K562 (cell line): ENCODE results near the gene FEM1B. TPM values are rescaled to one million over a fixed set of nuclear protein-coding genes. Genes with fewer than 3 reads are reported as not detected.

ENCODE experiments used
- ATAC-seq: fragments of 200-7000 bp; cut with Tn5 transposase; 3 replicates; pipeline ENCODE4 v1.9.1; 2020; ENCODE audit warnings: moderate library complexity
- BruUV-seq: library from RNA; stranded (reverse); fragments of 400-500 nt; replicated peaks from 2 replicates; lab custom pipeline; 2021; lab: Mats Ljungman, UMichigan
- CTCF ChIA-PET: fragments of 300-600 bp; formaldehyde crosslinking; extraction: SDS; loops from one replicate; lab custom pipeline; 2021; ENCODE audit warnings: low intra/inter-chr PET ratio; lab: Yijun Ruan, JAX
- POLR2A ChIA-PET: fragments of 300-600, 350-650 bp; sonication (Branson Sonifier 250); formaldehyde crosslinking; extraction: SDS; loops from one replicate; lab custom pipeline; 2021; ENCODE audit warnings: antibody characterized with exemption, inconsistent platforms; lab: Yijun Ruan, JAX
- DNase-seq, 4 experiments: peaks; one replicate each; pipeline versions ENCODE4 v3.0.0 to v3.0.0-alpha.2; 2011 to 2018; ENCODE audit warnings: low spot score in 3 of 4, mixed read lengths in 3 of 4; ENCODE audit errors: extremely low read depth in 1 of 4
- FAIRE-seq: peaks from 2 replicates; lab custom pipeline; 2011; peaks lifted over from hg19 to GRCh38; lab: Jason Lieb, UNC
- H2AFZ ChIP-seq: 2 replicates; pipeline ENCODE4 v1.6.0; 2011; ENCODE audit warnings: low read depth, low read length, control low read depth, inconsistent platforms
- H3K27ac ChIP-seq: fragments of 200-600 bp; 3 replicates; pipeline ENCODE4 v1.8.0; 2011; ENCODE audit warnings: low read depth, mild to moderate bottlenecking, control low read depth, inconsistent platforms, low read length, moderate library complexity, mixed read lengths; ENCODE audit errors: extremely low read depth
- H3K27me3 ChIP-seq, 2 experiments: fragments of 300-600 bp in 1 of 2; 2 replicates in 1 of 2; 3 replicates in 1 of 2; pipeline versions ENCODE4 v1.6.0 to v1.8.0; 2011; ENCODE audit warnings: inconsistent platforms in 2 of 2, low read length in 2 of 2, mild to moderate bottlenecking in 1 of 2, mixed read lengths in 1 of 2, moderate library complexity in 1 of 2; ENCODE audit not compliant: control insufficient read depth in 2 of 2, insufficient read depth in 2 of 2
- H3K36me3 ChIP-seq: fragments of 300-600 bp; 3 replicates; pipeline ENCODE4 v1.8.0; 2011; ENCODE audit warnings: mild to moderate bottlenecking, low read length, inconsistent platforms; ENCODE audit not compliant: control insufficient read depth, insufficient read depth
- H3K4me1 ChIP-seq, 2 experiments: fragments of 200-600 bp in 1 of 2; replicated peaks in 1 of 2; 2 replicates in 1 of 2; 3 replicates in 1 of 2; pipeline versions ENCODE4 v1.5.1 to v1.8.0; 2011; ENCODE audit warnings: inconsistent platforms in 2 of 2, low read length in 2 of 2, mild to moderate bottlenecking in 1 of 2, mixed read lengths in 1 of 2, moderate library complexity in 1 of 2; ENCODE audit not compliant: control insufficient read depth in 2 of 2, insufficient read depth in 2 of 2
- H3K4me2 ChIP-seq: 2 replicates; pipeline ENCODE4 v1.6.1; 2011; ENCODE audit warnings: low read length, control low read depth, inconsistent platforms, mixed read lengths; ENCODE audit not compliant: insufficient read depth
- H3K4me3 ChIP-seq: fragments of 200-600 bp; sonication (generic), shearing (Covaris generic); 2 replicates; pipeline ENCODE4 v1.5.1; 2016; ENCODE audit warnings: control low read depth, inconsistent platforms
- H3K79me2 ChIP-seq: fragments of 200-600 bp; 3 replicates; pipeline ENCODE4 v1.8.0; 2011; ENCODE audit warnings: low read length, inconsistent platforms; ENCODE audit not compliant: control insufficient read depth, insufficient read depth
- H3K9ac ChIP-seq, 2 experiments: 2 replicates each; pipeline versions ENCODE4 v1.6.0 to v1.6.1; 2011; ENCODE audit warnings: low read depth in 2 of 2, low read length in 2 of 2, control low read depth in 1 of 2, inconsistent platforms in 1 of 2, mild to moderate bottlenecking in 1 of 2, mixed read lengths in 1 of 2; ENCODE audit not compliant: insufficient read depth in 1 of 2
- H3K9me1 ChIP-seq: one replicate; pipeline ENCODE4 v1.6.0; 2011; ENCODE audit warnings: inconsistent platforms, mild to moderate bottlenecking, low read length, moderate library complexity; ENCODE audit not compliant: control insufficient read depth, insufficient read depth
- H3K9me3 ChIP-seq: replicated peaks from 2 replicates; pipeline ENCODE4 v1.5.1; 2011; ENCODE audit warnings: low read depth, low read length, inconsistent platforms; ENCODE audit not compliant: control insufficient read depth, insufficient read depth
- H4K20me1 ChIP-seq: replicated peaks from 2 replicates; pipeline ENCODE4 v1.6.1; 2011; ENCODE audit warnings: low read length, inconsistent platforms, mixed read lengths; ENCODE audit not compliant: control insufficient read depth, insufficient read depth
- NFIX ChIP-seq: fragments of 250-450 bp; sonication (Bioruptor Pico); IDR thresholded peaks from 2 replicates; pipeline ENCODE4 v1.4.0; 2020; ENCODE audit warnings: low read depth, mild to moderate bottlenecking, moderate library complexity
- PHF21A ChIP-seq: fragments of 450-650 bp; IDR thresholded peaks from 2 replicates; pipeline ENCODE4 v1.6.1; 2017; ENCODE audit warnings: low read depth, borderline replicate concordance
- SPI1 ChIP-seq: IDR thresholded peaks from 2 replicates; pipeline ENCODE4 v1.6.1; 2011; ENCODE audit warnings: low read depth, low read length, control low read depth, borderline replicate concordance
- WGBS: fragments of 100-300 bp; shearing (Covaris generic); methylation state at CpG from one replicate; pipeline ENCODE4 v1.1.6; 2016; ENCODE audit warnings: low coverage, mixed read lengths; ENCODE audit not compliant: insufficient coverage; ENCODE audit errors: missing lambda C conversion rate; 5-methylcytosine and 5-hydroxymethylcytosine counted together
- in situ Hi-C: fragments of 300-500 bp; cut with MboI; formaldehyde crosslinking; loops from 4 replicates; pipeline ENCODE4 v1.15.0; 2018; ENCODE audit warnings: inconsistent platforms, mixed read lengths
- intact Hi-C: fragments of 100-400 bp; cut with micrococcal nuclease; formaldehyde crosslinking; loops from 2 replicates; pipeline ENCODE4 v1.14.2; 2022
- polyA plus RNA-seq, 8 experiments: library from polyadenylated mRNA; depleted of rRNA in 4 of 8; stranded (reverse) in 5 of 8; unstranded in 3 of 8; fragments of >200 nt; fragmentation: Nextera tagmentation in 2 of 8; fragmentation: Illumina TruSeq in 1 of 8; extraction: Ambion mirVana in 2 of 8; extraction: Trizol in 1 of 8; gene quantifications; 2 replicates each; pipeline versions ENCODE4 v1.2.1 to v1.2.3, GENCODE V29; 2011 to 2014; ENCODE audit warnings: inconsistent platforms in 1 of 8, missing spikeins in 1 of 8
- total RNA-seq, 7 experiments: library from RNA; depleted of rRNA in 6 of 7; stranded (reverse); fragments of >200 nt in 6 of 7; fragmentation: Illumina TruSeq in 2 of 7; extraction: Trizol in 2 of 7; gene quantifications; 2 replicates each; pipeline versions ENCODE4 v1.2.1 to v1.2.3, GENCODE V29; 2011 to 2021; ENCODE audit warnings: low replicate concordance in 1 of 7

The FEM1B gene
- total and polyA plus RNA-seq, 9 of the 15 experiments (the other 6 are each of a cell fraction or from before 2014, with no cell fraction given) = 5.9 to 61.6 (median 20.1) TPM

GRCh38 chr15:68232449-68232848, 45.1 kb upstream of the FEM1B start:
- no peak for TF ChIP-seq PHF21A
- TF ChIP-seq SPI1 = peak; percentile 37; the same call in 1 of the 2 replicates
- no peaks in the 10 kb centered on the region for H3K27me3 ChIP-seq
- H3K4me3 ChIP-seq = no peak overlapping the region
- peaks cover 20% of the 10 kb centered on the region for H3K79me2 ChIP-seq
- H3K4me1 ChIP-seq = peaks cover 29 to 36% of the 10 kb centered on the region in 2 experiments
- H4K20me1 ChIP-seq = peaks cover 12% of the 10 kb centered on the region; the same call in 1 of the 2 replicates
- no peak overlapping the region for H3K4me2 ChIP-seq
- BruUV-seq = no TSS peak
- in situ Hi-C loops (no loop called here), intact Hi-C loops (no loop called here)
- H3K36me3 ChIP-seq = peaks cover 10% of the 10 kb centered on the region; the same call in 2 of the 3 replicates
- FAIRE-seq = no peak
- ChIA-PET POLR2A (interaction anchor here (1.0 to 1.6 kb wide), 2 partner anchors 12 to 14 kb away, joined by 3 to 4 read pairs; no protein-coding TSS in a partner anchor), CTCF (no interaction called here)
- no peaks in the 10 kb centered on the region for H3K9me1 ChIP-seq
- ATAC-seq = no peak
- H2AFZ ChIP-seq = no peak overlapping the region
- no peak for DNase-seq
- 75% methylated on average over 6 of the region's 6 CpGs for WGBS
- H3K9me3 ChIP-seq = no peaks in the 10 kb centered on the region
- no peak overlapping the region for H3K27ac ChIP-seq
- no peak overlapping the region for H3K9ac ChIP-seq

- ChIA-PET CTCF (no interaction called here), POLR2A (interaction anchor here (0.6 to 1.6 kb wide), 3 partner anchors 13 to 44 kb away, joined by 3 to 4 read pairs (median 3); no protein-coding TSS in a partner anchor)
- Histone ChIP-seq H3K9ac (no peak overlapping the region), H4K20me1 (peaks cover 7% of the 10 kb centered on the region; the same call in 1 of the 2 replicates), H3K4me1 (peaks cover 24 to 31% of the 10 kb centered on the region in 2 experiments), H3K27ac (no peak overlapping the region), H3K4me2 (no peak overlapping the region), H3K79me2 (peaks cover 16% of the 10 kb centered on the region), H3K9me1 (no peaks in the 10 kb centered on the region), H2AFZ (no peak overlapping the region), H3K9me3 (no peaks in the 10 kb centered on the region), H3K4me3 (no peak overlapping the region), H3K27me3 (no peaks in the 10 kb centered on the region), H3K36me3 (peaks cover 7% of the 10 kb centered on the region; the same call in 2 of the 3 replicates)
- ATAC-seq = no peak
- no peak for DNase-seq
- in situ Hi-C loops = no loop called here
- intact Hi-C loops = no loop called here
- WGBS = 88% methylated on average over 6 of the region's 6 CpGs
- no peak for FAIRE-seq
- no TSS peak for BruUV-seq
- TF ChIP-seq NFIX (CRISPR knock-in tag) = no peak
- peak; percentile 50; the same call in 1 of the 2 replicates for TF ChIP-seq SPI1
Measured at GRCh38 chr15:68232937-68233336, 44.6 kb upstream of the FEM1B start.
